CD14-positive monocyte (primary cell): Measurements from ENCODE around the gene CHKB. TPM values are rescaled to one million over a fixed set of nuclear protein-coding genes. Genes with fewer than 3 reads are reported as not detected.

Experiments used
- DNase-seq, 3 donors: peaks; one replicate each; pipeline ENCODE4 v3.0.0-alpha.2; 2011 to 2022
- H2AFZ ChIP-seq: 2 replicates; pipeline ENCODE4 v1.6.0; 2012; ENCODE audit warnings: mild to moderate bottlenecking, low read depth, low read length, inconsistent platforms; ENCODE audit not compliant: insufficient read depth, poor library complexity, severe bottlenecking
- H3K27ac ChIP-seq, 2 donors: 1 replicate in 1 of 2; 2 replicates in 1 of 2; pipeline ENCODE4 v1.5.1; 2012 to 2013; ENCODE audit warnings: low read length in 2 of 2, control low read depth in 1 of 2, inconsistent platforms in 1 of 2, low read depth in 1 of 2, mild to moderate bottlenecking in 1 of 2
- H3K27me3 ChIP-seq, 2 donors: one replicate each; pipeline versions ENCODE4 v1.6.0 to v1.6.1; 2011 to 2013; ENCODE audit warnings: low read length in 2 of 2; ENCODE audit not compliant: control insufficient read depth in 2 of 2, insufficient read depth in 2 of 2
- H3K36me3 ChIP-seq, 2 donors: replicated peaks in 1 of 2; 1 replicate in 1 of 2; 2 replicates in 1 of 2; pipeline versions ENCODE4 v1.5.1 to v1.6.1; 2012 to 2013; ENCODE audit warnings: low read length in 2 of 2, control low read depth in 1 of 2, inconsistent platforms in 1 of 2, mild to moderate bottlenecking in 1 of 2; ENCODE audit not compliant: insufficient read depth in 2 of 2, control insufficient read depth in 1 of 2
- H3K4me1 ChIP-seq, 2 donors: 1 replicate in 1 of 2; 2 replicates in 1 of 2; pipeline versions ENCODE4 v1.5.1 to v1.6.1; 2012 to 2013; ENCODE audit warnings: low read length in 2 of 2, control low read depth in 1 of 2, inconsistent platforms in 1 of 2, mild to moderate bottlenecking in 1 of 2, moderate library complexity in 1 of 2; ENCODE audit not compliant: insufficient read depth in 2 of 2, control insufficient read depth in 1 of 2
- H3K4me2 ChIP-seq: replicated peaks from 2 replicates; pipeline ENCODE3; 2012; ENCODE audit warnings: low read length, moderate library complexity, mild to moderate bottlenecking; ENCODE audit not compliant: poor library complexity, severe bottlenecking; ENCODE audit errors: extremely low read depth
- H3K4me3 ChIP-seq, 3 experiments: fragments of 200-600 bp in 1 of 3; sonication (generic) in 1 of 3; replicated peaks in 1 of 3; 1 replicate in 2 of 3; 2 replicates in 1 of 3; pipeline ENCODE4 v1.5.1; 2011 to 2013; ENCODE audit warnings: low read length in 3 of 3, mild to moderate bottlenecking in 3 of 3, control low read depth in 2 of 3, low read depth in 2 of 3, inconsistent platforms in 1 of 3, moderate library complexity in 1 of 3
- H3K79me2 ChIP-seq: 2 replicates; pipeline ENCODE4 v1.6.0; 2012; ENCODE audit warnings: mild to moderate bottlenecking, control low read depth, inconsistent platforms, low read length, moderate library complexity; ENCODE audit not compliant: insufficient read depth
- H3K9ac ChIP-seq: 2 replicates; pipeline ENCODE4 v1.6.0; 2017; ENCODE audit warnings: low read length, mild to moderate bottlenecking; ENCODE audit not compliant: insufficient read depth, poor library complexity, severe bottlenecking
- H3K9me3 ChIP-seq, 2 donors: replicated peaks in 1 of 2; 1 replicate in 1 of 2; 2 replicates in 1 of 2; pipeline versions ENCODE4 v1.5.1 to v1.6.1; 2012 to 2013; ENCODE audit warnings: low read length in 2 of 2, control low read depth in 1 of 2; ENCODE audit not compliant: control insufficient read depth in 1 of 2, insufficient read depth in 1 of 2
- H4K20me1 ChIP-seq: 2 replicates; pipeline ENCODE4 v1.6.0; 2012; ENCODE audit warnings: mild to moderate bottlenecking, low read length, control low read depth, moderate library complexity; ENCODE audit not compliant: insufficient read depth
- H3K27ac Mint-ChIP-seq, 7 donors: one replicate each; pipeline ENCODE4 v1.8.0; 2020; ENCODE audit warnings: mild to moderate bottlenecking in 7 of 7, mixed read lengths in 7 of 7, moderate library complexity in 6 of 7, inconsistent platforms in 2 of 7
- H3K27me3 Mint-ChIP-seq, 3 donors: one replicate each; pipeline ENCODE4 v1.8.0; 2021 to 2022; ENCODE audit warnings: low read depth in 3 of 3, mild to moderate bottlenecking in 3 of 3, mixed read lengths in 3 of 3, moderate library complexity in 3 of 3, inconsistent platforms in 1 of 3
- H3K36me3 Mint-ChIP-seq, 2 donors: one replicate each; pipeline ENCODE4 v1.8.0; 2020; ENCODE audit warnings: mixed read lengths in 2 of 2, inconsistent platforms in 1 of 2, mild to moderate bottlenecking in 1 of 2
- H3K4me1 Mint-ChIP-seq: one replicate; pipeline ENCODE4 v1.8.0; 2020; ENCODE audit warnings: mild to moderate bottlenecking, mixed read lengths
- H3K4me3 Mint-ChIP-seq, 2 donors: one replicate each; pipeline ENCODE4 v1.8.0; 2020; ENCODE audit warnings: mild to moderate bottlenecking in 2 of 2, mixed read lengths in 2 of 2, moderate library complexity in 1 of 2
- H3K9me3 Mint-ChIP-seq, 7 donors: one replicate each; pipeline ENCODE4 v1.8.0; 2020 to 2022; ENCODE audit warnings: mixed read lengths in 7 of 7, mild to moderate bottlenecking in 6 of 7, moderate library complexity in 6 of 7, inconsistent platforms in 2 of 7
- CTCF ChIP-seq: fragments of 200-600 bp; IDR thresholded peaks from one replicate; pipeline ENCODE4 v1.8.0; 2022; ENCODE audit warnings: antibody characterized with exemption, mild to moderate bottlenecking
- WGBS: methylation state at CpG from one replicate; pipeline ENCODE4 v1.1.5; 2013; ENCODE audit warnings: missing lambda C conversion rate; ENCODE audit not compliant: insufficient coverage; 5-methylcytosine and 5-hydroxymethylcytosine counted together
- intact Hi-C, 2 donors: fragments of 100-400 bp; cut with micrococcal nuclease; formaldehyde crosslinking; loops; one replicate each; pipeline versions ENCODE4 v1.15.0 to v1.15.1; 2023
- polyA plus RNA-seq, 3 donors: library from polyadenylated mRNA; depleted of rRNA in 1 of 3; unstranded in 2 of 3; stranded (reverse) in 1 of 3; fragments of 300-500 nt in 2 of 3; fragments of >200 nt in 1 of 3; fragmentation: Illumina TruSeq in 2 of 3; gene quantifications; 1 replicate in 2 of 3; 2 replicates in 1 of 3; pipeline ENCODE4 v1.2.3, GENCODE V29; 2012 to 2021

The CHKB gene
- polyA plus RNA-seq, 3 donors, result 29.1 to 286 (median 31.3) TPM

- peak in 1 of 3 donors; percentile 3 for DNase-seq
- Mint-ChIP-seq H3K9me3 (no peaks in the 10 kb centered on the region), H3K27me3 (peaks cover 2 to 11% (median 8%) of the 10 kb centered on the region in 3 donors), H3K4me3 (peak overlapping the region in 1 of 2 donors; percentile 13), H3K27ac (peak overlapping the region in 1 of 7 donors; percentile 21), H3K4me1 (peaks cover 23% of the 10 kb centered on the region), H3K36me3 (peaks cover 47 to 74% of the 10 kb centered on the region in 2 donors)
- H3K36me3 ChIP-seq, result peaks cover 6 to 65% of the 10 kb centered on the region in 2 donors
- peaks cover 26% of the 10 kb centered on the region for H4K20me1 ChIP-seq
- no peak overlapping the region for H2AFZ ChIP-seq
- 82% methylated on average over 4 of the region's 5 CpGs for WGBS
- H3K9me3 ChIP-seq, result no peaks in the 10 kb centered on the region
- peaks cover 11 to 22% of the 10 kb centered on the region in 2 donors for H3K4me1 ChIP-seq
- H3K79me2 ChIP-seq, result peaks cover 1% of the 10 kb centered on the region
- H3K4me2 ChIP-seq, result no peak overlapping the region
- no peak overlapping the region for H3K9ac ChIP-seq
- H3K27ac ChIP-seq, result no peak overlapping the region
- intact Hi-C loops, result loop anchor here in 1 of 2 donors (5.0 kb wide), 1 partner anchor 64 kb away; no protein-coding TSS in a partner anchor
- no peaks in the 10 kb centered on the region for H3K27me3 ChIP-seq
- TF ChIP-seq CTCF, result no peak
- H3K4me3 ChIP-seq, result no peak overlapping the region
Observed at GRCh38 chr22:50576070-50576469, 6.6 kb downstream of the CHKB start.

GRCh38 chr22:50575426-50575941 lies 7.2 kb downstream of the CHKB start:
- peaks cover 0 to 11% (median 8%) of the 10 kb centered on the region in 3 donors for H3K27me3 Mint-ChIP-seq
- no peak for TF ChIP-seq CTCF
- peaks cover 12 to 67% of the 10 kb centered on the region in 2 donors for H3K36me3 ChIP-seq
- intact Hi-C loops, result loop anchor here in 1 of 2 donors (5.0 kb wide), 1 partner anchor 63 kb away; no protein-coding TSS in a partner anchor
- no peaks in the 10 kb centered on the region for H3K27me3 ChIP-seq
- H3K4me1 ChIP-seq, result peaks cover 11 to 20% of the 10 kb centered on the region in 2 donors
- no peak overlapping the region for H2AFZ ChIP-seq
- no peak overlapping the region for H3K4me2 ChIP-seq
- H3K9me3 Mint-ChIP-seq, result no peaks in the 10 kb centered on the region
- H3K27ac Mint-ChIP-seq, result peak overlapping the region in 2 of 7 donors; percentile 28 to 73
- no peak overlapping the region for H3K27ac ChIP-seq
- no peaks in the 10 kb centered on the region for H3K79me2 ChIP-seq
- no peak for DNase-seq
- H3K4me3 ChIP-seq, result no peak overlapping the region
- peaks cover 48 to 74% of the 10 kb centered on the region in 2 donors for H3K36me3 Mint-ChIP-seq
- WGBS, result 98% methylated on average over 6 of the region's 8 CpGs
- peaks cover 21% of the 10 kb centered on the region for H4K20me1 ChIP-seq
- H3K9me3 ChIP-seq, result no peaks in the 10 kb centered on the region
- peaks cover 23% of the 10 kb centered on the region for H3K4me1 Mint-ChIP-seq
- no peak overlapping the region for H3K9ac ChIP-seq
- no peak overlapping the region for H3K4me3 Mint-ChIP-seq
